Dermis microvascular lymphatic vessel endothelial cell (primary cell): ENCODE measurements around the gene HKDC1. TPM values are rescaled to one million over a fixed set of nuclear protein-coding genes. Genes with fewer than 3 reads are reported as not detected.
"Not testable (repeated sequence)": the region's sequence is repeated elsewhere in the genome, so short reads cannot be mapped to it uniquely, and the experiment has no call there.

Experiments used
- DNase-seq, 2 donors: peaks; one replicate each; pipeline versions ENCODE4 v3.0.0 to v3.0.0-alpha.2; 2010; ENCODE audit warnings: low read depth in 2 of 2
- total RNA-seq: library from RNA; depleted of rRNA; stranded (reverse); fragments of >200 nt; gene quantifications from 2 replicates; pipeline ENCODE4 v1.2.1, GENCODE V29; 2014

Gene HKDC1
- total RNA-seq, 1 donor from 2014 or later = 0.13 TPM

DNA sequence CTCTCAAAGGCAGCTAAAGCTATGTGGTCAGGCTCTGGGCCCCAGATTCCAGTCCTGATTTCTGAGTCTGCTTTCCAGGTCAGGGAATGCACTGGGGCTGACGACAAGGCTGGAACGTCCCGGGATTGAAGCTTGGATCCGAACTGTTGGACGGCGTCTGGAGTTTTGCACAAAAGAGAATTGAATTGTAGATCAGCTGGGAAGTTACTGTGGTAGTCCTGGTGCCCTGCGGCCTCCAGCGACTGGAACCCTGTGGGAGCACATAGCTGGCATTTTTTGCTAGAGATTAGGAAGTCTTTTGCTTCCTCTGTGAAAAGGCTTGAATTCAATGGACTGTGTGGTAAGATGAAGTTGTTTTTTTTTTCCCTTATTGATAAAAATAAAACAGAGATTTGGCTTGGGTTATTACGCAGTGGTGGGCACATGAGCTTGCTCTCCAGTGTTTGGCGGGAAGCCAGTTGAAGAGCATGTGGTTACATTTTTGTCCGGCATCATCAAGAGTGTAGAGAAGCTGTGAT, 58.4 kb downstream of the HKDC1 start, which contains the start of gene HK1:
Gene HK1 (plus strand): TSS at position 51 of the 518 bp plus-strand sequence.
- DNase-seq = peak; percentile 36 to 41

DNA sequence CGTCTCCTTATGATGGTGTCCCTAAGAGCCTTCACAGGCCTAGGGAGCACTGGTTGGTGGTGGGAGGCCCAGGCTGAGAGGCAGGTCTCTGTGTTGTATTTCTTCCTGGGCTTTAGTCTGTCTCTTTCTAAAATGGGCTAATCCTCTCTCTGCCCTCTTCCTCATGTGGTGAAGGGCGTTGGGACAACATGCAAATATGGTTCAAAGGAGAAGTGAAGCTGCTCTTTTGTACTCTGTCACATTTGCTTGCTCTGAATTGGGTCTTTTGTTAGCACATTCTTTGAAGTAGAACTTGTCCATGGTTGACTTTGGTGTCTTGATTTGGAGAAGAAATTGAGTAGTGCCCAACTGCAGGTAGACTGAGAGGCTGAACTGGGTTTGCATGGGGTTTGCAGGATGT, 59.0 kb downstream of the HKDC1 start:
- DNase-seq = no peak

DNA sequence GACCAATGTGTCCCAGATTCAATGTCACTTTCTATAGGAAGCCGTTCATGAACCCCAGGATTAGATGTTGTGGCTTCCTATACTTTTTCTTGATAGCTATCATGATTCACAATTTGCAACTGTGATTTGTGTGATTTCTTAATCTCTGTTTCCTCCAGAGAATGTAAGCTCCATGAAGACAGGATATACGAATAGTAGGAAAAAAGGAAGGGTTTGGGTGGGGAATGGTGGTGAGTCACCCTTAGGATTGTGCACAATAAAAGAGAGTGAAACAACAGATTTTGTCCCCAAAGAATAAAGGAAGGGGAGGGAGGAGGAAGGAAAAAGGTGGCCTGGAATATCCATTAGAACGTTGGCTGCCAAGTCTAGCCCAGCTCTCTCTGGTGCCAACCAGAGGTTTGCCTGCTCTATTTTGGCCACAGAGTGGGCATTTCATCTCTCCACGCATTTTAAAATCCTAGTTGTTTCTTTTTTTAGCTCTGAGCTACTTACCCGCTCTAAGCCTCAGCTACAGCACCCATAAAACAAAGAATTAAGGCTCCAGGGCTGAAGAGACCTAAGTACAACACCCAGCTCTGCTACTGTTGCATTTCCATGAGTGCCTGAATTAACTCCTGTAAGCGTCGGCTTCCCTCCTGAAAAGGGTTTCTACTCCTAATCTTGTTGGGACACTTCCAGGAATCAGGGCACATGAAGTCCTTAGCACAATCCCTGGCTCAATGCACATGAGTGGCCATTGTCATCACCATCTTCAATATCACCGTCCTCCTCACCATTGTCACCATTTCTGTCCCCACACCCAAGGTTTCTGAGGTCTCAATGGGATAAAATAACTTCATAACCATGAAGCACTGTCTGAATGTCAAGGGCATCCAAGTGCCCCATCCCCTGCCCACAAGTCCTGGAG, 61.6 kb downstream of the HKDC1 start:
- DNase-seq = no peak

DNA sequence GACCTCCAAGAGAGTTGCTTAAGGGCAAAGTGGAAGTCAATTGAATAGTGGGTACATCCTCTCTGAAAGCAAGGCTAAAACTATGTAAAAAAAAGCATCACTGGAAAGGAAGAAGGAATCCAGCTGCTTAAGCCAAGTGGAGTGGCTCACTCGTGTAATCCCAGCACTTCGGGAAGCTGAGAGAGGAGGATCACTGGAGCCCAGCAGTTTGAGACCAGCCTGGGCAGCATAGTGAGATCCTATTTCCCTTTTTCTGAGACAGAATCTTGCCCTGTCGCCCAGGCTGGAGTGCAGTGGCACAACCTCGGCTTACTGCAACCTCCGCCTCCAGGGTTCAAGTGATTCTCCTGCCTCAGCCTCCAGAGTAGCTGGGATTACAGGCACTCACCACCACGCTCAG, 64.3 kb downstream of the HKDC1 start:
- DNase-seq = not testable (repeated sequence)

DNA sequence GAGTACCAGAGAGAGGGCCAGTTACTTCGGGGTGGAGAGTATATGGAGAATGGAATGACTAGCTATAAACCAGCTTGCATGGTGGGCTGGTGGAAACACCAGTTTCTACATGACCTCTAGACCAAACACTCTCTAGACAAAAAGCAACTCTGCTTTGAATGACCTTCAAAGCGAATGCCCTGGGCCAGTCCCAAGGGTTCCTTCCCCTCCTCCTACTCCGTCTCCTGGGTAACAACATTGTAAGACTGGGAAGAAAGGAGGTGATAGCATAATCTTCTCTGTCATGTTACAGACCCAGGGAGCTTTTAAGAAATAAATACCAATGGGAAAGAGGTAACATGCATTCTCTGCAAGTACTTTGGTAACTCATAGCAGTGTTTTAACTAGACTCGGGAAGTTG, 65.6 kb downstream of the HKDC1 start:
- DNase-seq = no peak

DNA sequence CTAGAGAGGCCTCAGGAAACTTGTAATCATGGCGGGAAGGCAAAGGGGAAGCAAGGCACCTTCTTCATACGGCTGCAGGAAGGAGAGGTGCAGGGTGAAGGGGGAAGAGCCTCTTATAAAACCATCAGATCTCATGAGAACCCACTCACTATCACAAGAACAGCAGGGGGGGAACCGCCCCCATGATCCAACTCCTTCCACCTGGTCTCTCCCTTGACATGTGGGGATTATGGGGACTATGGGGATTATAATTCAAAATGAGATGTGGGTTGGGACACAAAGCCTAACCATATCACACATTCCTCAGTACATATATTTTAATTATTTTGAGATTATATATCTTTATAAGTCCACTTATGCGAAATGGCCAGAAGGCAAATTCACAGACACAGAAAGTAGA, 67.0 kb downstream of the HKDC1 start:
- no peak for DNase-seq

DNA sequence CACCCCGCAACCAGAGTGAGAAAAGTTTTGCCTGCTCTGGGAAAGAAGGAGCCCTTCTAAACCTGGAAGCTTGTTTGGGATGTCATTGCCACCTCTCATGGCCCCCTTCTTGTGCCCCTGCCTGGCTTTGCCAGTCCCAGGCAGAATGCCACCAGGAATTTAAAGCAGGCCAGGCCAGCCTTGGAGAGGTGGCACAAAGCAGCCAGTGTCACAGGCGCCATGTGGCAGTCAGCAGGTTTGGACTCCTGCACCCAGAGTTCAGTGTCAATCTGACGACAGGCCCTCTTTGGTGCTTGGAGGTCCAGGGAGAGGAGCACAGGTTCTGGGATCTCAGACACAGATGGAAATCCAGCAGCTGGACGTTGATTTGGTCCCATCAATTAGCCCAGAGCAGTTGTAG, 70.9 kb downstream of the HKDC1 start:
- DNase-seq = no peak

DNA sequence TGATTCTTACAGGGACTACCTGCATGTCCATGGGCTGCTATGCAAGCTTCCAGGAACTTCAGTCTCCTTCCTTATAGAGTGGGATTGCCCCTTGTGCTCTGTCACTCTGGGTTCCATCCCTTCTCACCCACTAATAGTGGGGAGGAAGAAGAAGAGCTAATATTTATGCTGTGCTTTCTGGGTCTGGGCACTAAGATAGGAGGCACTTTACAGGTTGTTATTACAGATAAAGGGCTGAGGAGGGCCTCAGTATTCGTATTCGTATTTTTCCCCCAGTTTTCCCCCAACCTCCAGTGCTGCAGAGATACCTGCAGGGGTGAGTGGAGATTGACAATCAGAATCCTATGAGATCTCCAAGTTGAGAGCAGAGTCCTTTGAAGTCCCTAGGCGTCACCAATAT, 72.3 kb downstream of the HKDC1 start:
- no peak for DNase-seq

DNA sequence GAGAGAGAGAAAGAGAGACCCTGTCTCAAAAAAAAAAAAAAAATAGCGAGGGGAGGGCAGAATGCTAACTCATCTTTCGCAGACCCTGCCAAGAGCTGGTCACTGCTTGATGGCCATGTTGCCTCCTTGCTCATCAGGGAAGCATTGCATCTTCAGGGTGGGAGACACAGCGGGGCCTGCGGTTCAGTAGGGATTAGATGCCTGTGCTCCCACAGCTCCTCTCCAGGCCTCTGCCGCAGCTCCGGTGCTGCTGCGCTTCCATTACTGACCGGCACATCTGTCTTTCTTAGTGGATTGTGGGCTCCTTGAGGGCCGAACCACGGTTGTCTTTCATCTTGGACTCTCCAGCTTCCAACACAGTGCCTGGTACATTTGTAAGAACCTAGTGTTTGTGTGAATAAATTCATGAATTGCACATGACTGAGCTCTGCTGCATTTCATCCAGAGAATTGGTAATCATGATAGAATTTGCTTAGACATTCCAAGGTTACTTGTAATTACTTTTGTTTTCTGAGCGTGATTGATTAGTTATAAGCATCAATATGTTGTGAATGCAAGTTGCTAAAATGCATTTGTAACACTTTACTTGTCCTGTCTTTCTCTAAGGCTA, 75.0 kb downstream of the HKDC1 start:
- DNase-seq = no peak

DNA sequence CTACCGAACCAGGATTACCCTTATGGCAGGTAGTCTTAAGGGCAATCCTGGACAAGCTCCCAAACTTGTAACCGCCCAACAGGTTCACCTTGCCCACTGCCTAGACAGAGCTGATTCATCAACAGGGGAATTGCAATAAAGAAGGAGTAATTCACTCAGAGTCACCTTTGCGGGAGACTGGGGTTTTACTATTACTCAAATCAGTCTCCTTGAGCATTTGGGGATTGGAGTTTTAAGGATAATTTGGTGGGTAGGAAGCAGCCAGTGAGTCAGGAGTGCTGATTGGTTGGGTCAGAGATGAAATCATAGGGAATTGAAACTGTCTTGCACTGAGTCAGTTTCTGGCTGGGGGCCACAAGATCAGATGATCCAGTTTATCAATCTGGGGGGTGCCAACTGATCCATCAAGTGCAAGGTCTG, 83.5 kb downstream of the HKDC1 start:
- no peak for DNase-seq

DNA sequence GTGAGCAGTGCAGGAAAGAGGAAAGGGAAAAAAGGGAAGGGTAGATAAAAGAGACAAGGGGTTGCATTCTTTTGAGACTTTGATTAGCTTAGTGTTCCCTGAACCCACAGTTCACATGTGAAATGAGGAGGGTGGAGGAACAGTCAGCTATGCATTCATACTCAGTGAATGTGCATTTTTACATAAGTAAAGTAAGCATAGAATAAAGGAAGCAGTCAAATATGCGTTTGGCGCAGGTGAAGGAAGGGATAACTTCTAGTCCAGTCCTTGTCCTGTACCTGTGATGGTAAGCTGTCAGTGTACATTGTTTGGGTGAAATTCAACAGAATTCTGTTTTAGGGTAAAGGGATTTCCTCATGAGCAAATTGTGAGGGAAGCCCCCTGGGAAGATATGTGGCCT, 86.3 kb downstream of the HKDC1 start:
- no peak for DNase-seq

DNA sequence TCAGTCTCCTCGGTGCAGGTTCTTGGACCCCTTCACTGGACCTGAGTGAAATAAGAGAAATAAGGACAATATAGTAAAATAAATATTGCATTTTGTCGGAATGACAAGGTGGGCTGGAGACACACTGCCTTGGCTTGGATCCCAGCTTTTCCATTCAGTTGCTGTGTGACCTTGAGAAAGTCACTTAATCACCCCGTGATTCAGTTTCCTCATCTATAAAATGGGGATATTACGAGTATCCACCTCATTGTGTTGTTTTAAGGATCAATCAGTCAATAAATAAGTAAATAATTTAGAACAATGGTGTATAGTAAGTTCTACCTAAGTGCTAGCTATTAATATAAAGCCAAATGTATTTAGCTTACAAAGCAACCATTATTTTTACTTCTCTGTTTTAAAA, 87.3 kb downstream of the HKDC1 start:
- DNase-seq = no peak

DNA sequence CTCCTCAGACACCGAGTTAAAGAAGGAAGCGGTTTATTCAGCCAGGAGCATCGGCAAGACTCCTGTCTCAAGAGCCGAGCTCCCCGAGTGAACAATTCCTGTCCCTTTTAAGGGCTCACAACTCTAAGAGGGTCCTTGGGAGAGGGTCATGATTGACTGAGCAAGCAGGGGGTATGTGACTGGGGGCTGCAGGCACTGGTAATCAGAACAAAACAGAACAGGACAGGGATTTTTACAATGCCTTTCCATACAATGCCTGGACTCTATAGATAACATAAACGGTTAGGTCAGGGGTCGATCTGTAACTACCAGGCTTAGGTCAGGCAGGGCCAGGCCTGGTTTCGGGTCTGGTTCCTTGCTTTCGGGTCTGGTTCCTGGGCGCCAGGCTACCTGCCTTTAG, 88.2 kb downstream of the HKDC1 start:
- DNase-seq = not testable (repeated sequence)

DNA sequence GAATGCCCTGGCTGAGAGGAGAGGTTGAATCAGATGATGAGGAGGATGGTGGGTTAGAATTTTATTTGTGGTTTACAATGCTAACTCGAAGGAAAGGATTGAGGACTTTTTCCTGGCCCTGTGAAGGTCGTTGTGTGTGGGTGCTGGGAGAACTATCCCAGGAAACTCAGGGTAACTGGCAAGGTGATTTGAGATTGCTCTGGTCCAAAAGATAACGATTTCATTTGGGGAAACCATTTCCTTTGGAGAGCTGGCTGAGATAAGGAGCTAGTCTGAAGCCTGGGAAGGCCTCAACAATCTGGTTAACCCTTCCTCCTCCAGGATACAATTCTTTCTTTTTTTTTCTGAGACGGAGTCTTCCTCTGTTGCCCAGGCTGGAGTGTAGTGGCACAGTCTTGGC, 91.2 kb downstream of the HKDC1 start:
- DNase-seq = no peak

DNA sequence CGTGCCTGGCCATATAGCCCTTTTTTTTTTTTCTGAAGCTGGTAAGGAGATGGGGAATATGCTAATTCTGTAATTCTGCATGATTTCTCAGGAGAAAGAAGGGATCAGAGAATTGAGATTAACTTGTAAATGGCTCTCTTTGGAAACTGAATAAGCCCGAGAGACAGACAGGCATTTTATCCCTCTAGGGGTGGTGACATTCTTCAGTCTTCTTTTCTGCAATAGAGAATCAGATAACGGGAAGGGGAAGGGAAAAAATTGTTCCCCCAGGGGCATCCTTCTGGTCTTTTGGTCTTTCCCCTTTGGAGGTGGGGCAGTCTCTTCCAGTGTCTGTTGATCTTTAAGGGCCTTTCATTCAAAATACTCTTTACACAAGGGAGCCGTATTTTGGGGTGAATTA, 92.4 kb downstream of the HKDC1 start:
- no peak for DNase-seq

DNA sequence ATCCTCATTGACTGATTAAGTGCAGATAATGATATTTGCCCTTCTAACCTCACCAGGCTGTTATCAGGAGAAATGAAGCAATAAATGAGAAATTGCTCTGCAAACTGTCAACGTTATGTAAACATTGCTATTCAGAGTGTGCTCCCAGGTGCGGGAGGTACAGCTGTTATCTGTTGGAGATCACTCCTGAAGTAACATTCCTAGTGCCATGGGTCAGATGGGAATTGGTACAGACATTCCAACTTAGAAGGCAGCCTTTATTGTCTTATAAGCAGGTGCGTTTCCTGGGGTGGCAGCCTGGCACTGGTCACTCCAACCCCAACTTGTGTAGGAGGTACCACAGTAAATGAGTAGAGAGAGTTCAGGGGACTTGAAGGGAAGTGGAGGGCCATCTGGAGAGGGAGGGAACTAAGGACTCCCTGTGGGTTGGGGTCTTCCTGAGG, 95.0 kb downstream of the HKDC1 start:
- no peak for DNase-seq

DNA sequence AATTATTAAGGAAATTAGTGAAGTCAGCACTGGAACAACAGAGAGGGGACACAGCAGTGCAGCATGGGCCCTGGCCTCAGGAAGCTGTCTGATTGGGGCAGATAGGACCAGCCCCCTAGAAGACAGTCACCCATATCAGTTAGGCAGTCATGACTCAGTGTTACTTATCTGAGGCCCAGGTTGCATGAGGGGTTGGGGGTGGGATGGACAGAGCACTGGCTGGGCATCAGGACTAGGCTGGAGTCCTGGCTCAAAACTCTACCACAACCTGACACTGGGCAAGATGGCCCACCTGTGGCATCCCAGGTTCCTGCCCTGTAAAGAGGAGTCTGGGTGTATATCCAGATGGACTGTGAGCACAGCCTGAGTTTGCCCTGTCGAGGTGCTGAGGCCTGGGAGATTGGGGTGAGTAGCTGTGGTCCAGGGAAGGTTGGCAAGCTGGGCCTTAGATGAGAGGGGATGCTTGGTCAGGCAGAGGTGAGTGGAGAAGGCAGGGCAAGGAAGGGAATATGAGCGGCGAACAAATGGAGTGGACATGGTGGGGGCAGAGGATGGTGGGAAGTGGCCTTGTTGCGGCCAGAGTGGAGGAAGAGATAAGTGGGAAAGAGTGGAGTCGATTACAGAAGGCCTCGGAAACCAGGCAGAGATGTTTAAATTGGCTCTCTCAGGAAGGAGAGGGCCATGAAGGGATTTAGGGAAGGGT, 95.6 kb downstream of the HKDC1 start:
- DNase-seq = no peak

DNA sequence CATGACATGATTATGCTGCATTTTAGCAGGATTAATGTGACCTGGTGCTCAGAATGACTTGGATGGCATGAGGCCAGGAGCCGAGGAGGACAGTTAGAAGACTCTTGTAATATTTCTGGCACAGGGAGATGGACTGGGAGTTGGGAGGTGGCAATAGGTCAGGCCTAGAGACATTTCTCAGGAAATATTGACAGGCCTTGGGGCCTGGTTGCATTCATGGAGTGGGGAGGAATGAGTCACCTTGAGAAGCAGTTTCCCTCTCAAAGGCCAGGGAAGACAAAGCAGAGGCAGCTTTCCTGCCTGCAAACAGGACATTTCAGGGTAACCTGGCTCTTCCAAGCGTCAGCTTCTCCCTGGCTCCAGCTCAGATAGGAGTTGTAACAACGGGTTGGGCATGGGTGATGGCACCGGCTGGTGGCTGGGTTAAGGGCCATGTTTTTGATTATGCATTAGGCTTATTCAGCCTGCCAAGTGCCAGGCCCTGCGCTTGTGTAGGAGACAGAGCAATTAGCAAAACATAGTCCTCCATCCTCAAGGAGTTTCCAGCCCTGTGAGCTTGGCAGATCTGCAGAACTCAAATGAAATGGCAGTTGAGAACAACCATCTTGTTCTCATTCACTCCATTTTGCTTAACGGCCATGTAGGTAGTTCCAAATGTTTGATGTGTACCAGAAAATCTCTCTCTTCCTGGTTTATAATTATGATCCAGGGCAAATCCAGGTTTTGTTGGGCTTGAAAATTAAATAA, 96.4 kb downstream of the HKDC1 start:
- DNase-seq = peak in 1 of 2 donors; percentile 70
